Measurements from ENCODE around the gene ARRB1.
"Not testable (repeated sequence)": the region's sequence is repeated elsewhere in the genome, so short reads cannot be mapped to it uniquely, and the experiment has no call there.

Gene ARRB1

GRCh38 chr11:75351541-75351790, at the start of gene ARRB1:
Gene ARRB1 (minus strand): TSS chr11:75351661. CDS start chr11:75351607, 54 bp downstream.
- no peak for DNase-seq

- no peak for DNase-seq
Measured at GRCh38 chr11:75400146-75400865, 48.8 kb upstream of the ARRB1 start.

GRCh38 chr11:75399344-75400145, 48.1 kb upstream of the ARRB1 start, which contains the start of gene RPS3:
Gene RPS3 (plus strand): TSS chr11:75399518. CDS start chr11:75399548, 30 bp downstream.
- peak; percentile 42 for DNase-seq

GRCh38 chr11:75398906-75399305, 47.4 kb upstream of the ARRB1 start:
- no peak for DNase-seq

GRCh38 chr11:75394085-75394840, 42.8 kb upstream of the ARRB1 start:
- DNase-seq = no peak

GRCh38 chr11:75389925-75390324, 38.5 kb upstream of the ARRB1 start:
- DNase-seq = no peak

- no peak for DNase-seq
Measured at GRCh38 chr11:75389276-75389605, 37.8 kb upstream of the ARRB1 start.

- DNase-seq = no peak
Measured at GRCh38 chr11:75388386-75389275, 37.2 kb upstream of the ARRB1 start.

- DNase-seq = no peak
Measured at GRCh38 chr11:75387736-75388294, 36.4 kb upstream of the ARRB1 start.

GRCh38 chr11:75386942-75387630, 35.6 kb upstream of the ARRB1 start:
- DNase-seq = no peak

- no peak for DNase-seq
Measured at GRCh38 chr11:75384438-75385080, 33.1 kb upstream of the ARRB1 start.

GRCh38 chr11:75383246-75383645, 31.8 kb upstream of the ARRB1 start:
- DNase-seq = no peak

- no peak for DNase-seq
Measured at GRCh38 chr11:75380716-75381420, 29.4 kb upstream of the ARRB1 start.

GRCh38 chr11:75380245-75380644, 28.8 kb upstream of the ARRB1 start:
- no peak for DNase-seq

GRCh38 chr11:75378776-75379175, 27.3 kb upstream of the ARRB1 start:
- not testable (repeated sequence) for DNase-seq

- no peak for DNase-seq
Measured at GRCh38 chr11:75376175-75376574, 24.7 kb upstream of the ARRB1 start.

- DNase-seq = no peak
Measured at GRCh38 chr11:75375626-75376025, 24.2 kb upstream of the ARRB1 start.

- no peak for DNase-seq
Measured at GRCh38 chr11:75374646-75375045, 23.2 kb upstream of the ARRB1 start.

GRCh38 chr11:75373201-75373600, 21.7 kb upstream of the ARRB1 start:
- DNase-seq = no peak
